ENCODE data around the gene C12orf60.

GRCh38 chr12:14780859-14781258, 22.6 kb upstream of the C12orf60 start:
- TF ChIP-seq CTCF (IDR thresholded peaks at IDR 0.05; ENCODE audit: poor library complexity) (no peak), EZH2 (IDR thresholded peaks at IDR 0.05; ENCODE audit: borderline replicate concordance) (no peak)
